Thyroid gland (tissue), 4 donors: Measurements from ENCODE around the gene RNF11. TPM values are rescaled to one million over a fixed set of nuclear protein-coding genes. Genes with fewer than 3 reads are reported as not detected.

Experiments used
- DNase-seq, 2 donors: peaks; one replicate each; pipeline ENCODE4 v3.0.0-alpha.2; 2019
- H3K27ac ChIP-seq, 3 donors: fragments of 200-600 bp; sonication (generic); 1 replicate in 2 of 3; 2 replicates in 1 of 3; pipeline ENCODE4 v1.5.1; 2016 to 2019; ENCODE audit warnings: mild to moderate bottlenecking in 1 of 3, moderate library complexity in 1 of 3
- H3K27me3 ChIP-seq: fragments of 200-600 bp; sonication (generic); one replicate; pipeline ENCODE4 v1.5.1; 2019
- H3K36me3 ChIP-seq, 2 donors: fragments of 200-600 bp; sonication (generic); one replicate each; pipeline ENCODE4 v1.5.1; 2016 to 2019
- H3K4me1 ChIP-seq, 2 donors: fragments of 200-600 bp; sonication (generic); one replicate each; pipeline ENCODE4 v1.5.1; 2017 to 2019
- H3K4me3 ChIP-seq, 3 donors: fragments of 200-600 bp; sonication (generic); replicated peaks in 1 of 3; 1 replicate in 2 of 3; 2 replicates in 1 of 3; pipeline ENCODE4 v1.5.1; 2016; ENCODE audit warnings: mild to moderate bottlenecking in 1 of 3
- H3K9me3 ChIP-seq: fragments of 200-600 bp; sonication (generic); one replicate; pipeline ENCODE4 v1.5.1; 2017
- CTCF ChIP-seq, 6 experiments: fragments of 200-600 bp in 3 of 6; fragments of 450-650 bp in 3 of 6; sonication (generic) in 3 of 6; IDR thresholded peaks; one replicate each; pipeline ENCODE4 v1.5.1; 2016 to 2019; ENCODE audit warnings: antibody characterized with exemption in 6 of 6, mild to moderate bottlenecking in 2 of 6, inconsistent platforms in 1 of 6, moderate library complexity in 1 of 6
- POLR2A ChIP-seq, 2 donors: fragments of 450-650 bp; IDR thresholded peaks; one replicate each; pipeline ENCODE4 v1.6.1; 2017; ENCODE audit warnings: antibody characterized with exemption in 2 of 2, mild to moderate bottlenecking in 2 of 2, moderate library complexity in 1 of 2
- WGBS, 2 donors: methylation state at CpG; one replicate each; pipeline ENCODE4 v1.1.5; 2017; 5-methylcytosine and 5-hydroxymethylcytosine counted together
- intact Hi-C: fragments of 100-400 bp; cut with DNase I; formaldehyde crosslinking; loops from one replicate; pipeline ENCODE4 v1.15.1; 2023
- total RNA-seq, 4 donors: library from RNA; depleted of rRNA; stranded (reverse); fragments of >200 nt; gene quantifications; one replicate each; pipeline ENCODE4 v1.2.3, GENCODE V29; 2016

RNF11 gene
- total RNA-seq, 4 donors from 2014 or later, result 113 to 134 (median 115) TPM

- no peak for DNase-seq
- intact Hi-C loops, result no loop called here
- Histone ChIP-seq H3K9me3 (no peaks in the 10 kb centered on the region), H3K27ac (no peak overlapping the region), H3K4me3 (no peak overlapping the region), H3K4me1 (peaks cover 6 to 7% of the 10 kb centered on the region in 2 donors), H3K27me3 (no peaks in the 10 kb centered on the region), H3K36me3 (no peaks in the 10 kb centered on the region)
- 86 to 88% methylated on average over 10 of the region's 10 CpGs for WGBS, 2 donors
- TF ChIP-seq CTCF (IDR thresholded peaks at IDR 0.05) (no peak), POLR2A (IDR thresholded peaks at IDR 0.05) (no peak)
Measured at GRCh38 chr1:51301152-51301843, 65.2 kb downstream of the RNF11 start.

GRCh38 chr1:51301844-51302162 is 65.7 kb downstream of the RNF11 start:
- no peak for DNase-seq
- H3K36me3 ChIP-seq, result no peaks in the 10 kb centered on the region
- H3K4me3 ChIP-seq, result no peak overlapping the region
- no peaks in the 10 kb centered on the region for H3K27me3 ChIP-seq
- H3K9me3 ChIP-seq, result no peaks in the 10 kb centered on the region
- TF ChIP-seq POLR2A (IDR thresholded peaks at IDR 0.05) (no peak), CTCF (IDR thresholded peaks at IDR 0.05) (no peak)
- intact Hi-C loops, result no loop called here
- WGBS, 2 donors, result 80 to 89% methylated on average over 3 of the region's 3 CpGs
- H3K27ac ChIP-seq, result no peak overlapping the region
- peaks cover 3 to 6% of the 10 kb centered on the region in 2 donors for H3K4me1 ChIP-seq

GRCh38 chr1:51302270-51302669 is 66.2 kb downstream of the RNF11 start:
- DNase-seq, result no peak
- TF ChIP-seq CTCF (IDR thresholded peaks at IDR 0.05) (no peak), POLR2A (IDR thresholded peaks at IDR 0.05) (no peak)
- H3K9me3 ChIP-seq, result no peaks in the 10 kb centered on the region
- intact Hi-C loops, result no loop called here
- H3K27ac ChIP-seq, result no peak overlapping the region
- 89 to 97% methylated on average over 8 to 9 of the region's 10 CpGs for WGBS, 2 donors
- no peaks in the 10 kb centered on the region for H3K36me3 ChIP-seq
- H3K4me3 ChIP-seq, result no peak overlapping the region
- no peaks in the 10 kb centered on the region for H3K27me3 ChIP-seq
- peaks cover under 1 to 4% of the 10 kb centered on the region in 2 donors for H3K4me1 ChIP-seq

- Histone ChIP-seq H3K27ac (no peak overlapping the region), H3K27me3 (no peaks in the 10 kb centered on the region), H3K9me3 (no peaks in the 10 kb centered on the region), H3K4me1 (no peaks in the 10 kb centered on the region), H3K4me3 (no peak overlapping the region), H3K36me3 (no peaks in the 10 kb centered on the region)
- no peak for DNase-seq
- TF ChIP-seq POLR2A (IDR thresholded peaks at IDR 0.05), result no peak
- no peak for TF ChIP-seq CTCF (IDR thresholded peaks at IDR 0.05)
- intact Hi-C loops, result no loop called here
- WGBS, 2 donors, result 87 to 92% methylated on average over 4 to 6 of the region's 7 CpGs
Measured at GRCh38 chr1:51302746-51303145, 66.7 kb downstream of the RNF11 start.

- intact Hi-C loops, result no loop called here
- TF ChIP-seq POLR2A (IDR thresholded peaks at IDR 0.05) (no peak), CTCF (IDR thresholded peaks at IDR 0.05) (no peak)
- no peak overlapping the region for H3K27ac ChIP-seq
- no peaks in the 10 kb centered on the region for H3K9me3 ChIP-seq
- H3K4me1 ChIP-seq, result no peaks in the 10 kb centered on the region
- no peaks in the 10 kb centered on the region for H3K27me3 ChIP-seq
- H3K4me3 ChIP-seq, result no peak overlapping the region
- WGBS, 2 donors, result 81 to 96% methylated on average over 4 of the region's 6 CpGs
- DNase-seq, result no peak
- H3K36me3 ChIP-seq, result no peaks in the 10 kb centered on the region
Measured at GRCh38 chr1:51303315-51303714, 67.2 kb downstream of the RNF11 start.
